GM18858 (cell line): ENCODE results near the gene HK3.
"Not testable (repeated sequence)": the region's sequence is repeated elsewhere in the genome, so short reads cannot be mapped to it uniquely, and the experiment has no call there.

Source experiments
- ATAC-seq: cut with Tn5 transposase; IDR thresholded peaks from one replicate; pipeline ENCODE4 v1.9.1; 2021; ENCODE audit not compliant: unreplicated experiment

HK3 gene

GRCh38 chr5:176883700-176884570, 15.2 kb downstream of the HK3 start:
- no peak for ATAC-seq

GRCh38 chr5:176882567-176882903, 16.6 kb downstream of the HK3 start:
- no peak for ATAC-seq

- no peak for ATAC-seq
These were observed 17.2 kb downstream of the HK3 start for GRCh38 chr5:176881816-176882566.

GRCh38 chr5:176881021-176881749, 18.0 kb downstream of the HK3 start:
- no peak for ATAC-seq

- no peak for ATAC-seq
These were observed 18.7 kb downstream of the HK3 start for GRCh38 chr5:176880366-176881020.

- no peak for ATAC-seq
These were observed 19.3 kb downstream of the HK3 start for GRCh38 chr5:176879663-176880361.

GRCh38 chr5:176878906-176879662, 20.1 kb downstream of the HK3 start:
- ATAC-seq = no peak

GRCh38 chr5:176878463-176878862, 20.7 kb downstream of the HK3 start:
- ATAC-seq = no peak

GRCh38 chr5:176877793-176878331, 21.3 kb downstream of the HK3 start:
- ATAC-seq = no peak

GRCh38 chr5:176876506-176877431, 22.4 kb downstream of the HK3 start:
- no peak for ATAC-seq

GRCh38 chr5:176875783-176876505, 23.2 kb downstream of the HK3 start:
- ATAC-seq = no peak

- no peak for ATAC-seq
These were observed 24.1 kb downstream of the HK3 start for GRCh38 chr5:176875014-176875550.

- no peak for ATAC-seq
These were observed 24.9 kb downstream of the HK3 start for GRCh38 chr5:176874198-176874780.

GRCh38 chr5:176873541-176874172, 25.5 kb downstream of the HK3 start:
- ATAC-seq = no peak

- ATAC-seq = not testable (repeated sequence)
These were observed 26.1 kb downstream of the HK3 start for GRCh38 chr5:176873011-176873410.

GRCh38 chr5:176872586-176872985, 26.6 kb downstream of the HK3 start:
- ATAC-seq = not testable (repeated sequence)

- ATAC-seq = not testable (repeated sequence)
These were observed 28.5 kb downstream of the HK3 start for GRCh38 chr5:176870644-176871043.
